Glomerular endothelial cell (primary cell): ENCODE data around the gene SLC35A1. TPM values are rescaled to one million over a fixed set of nuclear protein-coding genes. Genes with fewer than 3 reads are reported as not detected.
"Not testable (repeated sequence)": the region's sequence is repeated elsewhere in the genome, so short reads cannot be mapped to it uniquely, and the experiment has no call there.

Experiments used
- DNase-seq: peaks from one replicate; pipeline ENCODE4 v3.0.0-alpha.2; 2011; ENCODE audit warnings: low read depth, low spot score; ENCODE audit errors: extremely low read depth
- total RNA-seq: library from RNA; depleted of rRNA; stranded (reverse); fragments of >200 nt; gene quantifications from 2 replicates; pipeline ENCODE4 v1.2.3, GENCODE V29; 2015

Gene SLC35A1
- total RNA-seq, result 15.2 and 18.5 TPM in 2 replicates

GRCh38 chr6:87472525-87473418, at the start of gene SLC35A1:
Gene SLC35A1 (plus strand): TSS chr6:87472974. CDS start chr6:87473004, 30 bp downstream.
- DNase-seq, result peak; percentile 65

GRCh38 chr6:87426789-87427188, 46.0 kb upstream of the SLC35A1 start:
- DNase-seq, result no peak

GRCh38 chr6:87430499-87430898, 42.3 kb upstream of the SLC35A1 start:
- DNase-seq, result no peak

GRCh38 chr6:87431263-87431662, 41.5 kb upstream of the SLC35A1 start:
- no peak for DNase-seq

- DNase-seq, result peak; percentile 34
Observed at GRCh38 chr6:87436435-87436834, 36.3 kb upstream of the SLC35A1 start.

GRCh38 chr6:87441711-87442110, 31.1 kb upstream of the SLC35A1 start:
- no peak for DNase-seq

- DNase-seq, result no peak
Observed at GRCh38 chr6:87444362-87444761, 28.4 kb upstream of the SLC35A1 start.

- DNase-seq, result no peak
Observed at GRCh38 chr6:87465051-87465450, 7.7 kb upstream of the SLC35A1 start.

GRCh38 chr6:87473419-87473903, 687 bp downstream of the SLC35A1 start:
- no peak for DNase-seq

- no peak for DNase-seq
Observed at GRCh38 chr6:87481931-87482330, 9.2 kb downstream of the SLC35A1 start.

- DNase-seq, result no peak
Observed at GRCh38 chr6:87482366-87482765, 9.6 kb downstream of the SLC35A1 start.

- no peak for DNase-seq
Observed at GRCh38 chr6:87483929-87484328, 11.2 kb downstream of the SLC35A1 start.

- DNase-seq, result no peak
Observed at GRCh38 chr6:87484491-87484890, 11.7 kb downstream of the SLC35A1 start.

GRCh38 chr6:87487555-87487954, 14.8 kb downstream of the SLC35A1 start:
- DNase-seq, result peak; percentile 66

- not testable (repeated sequence) for DNase-seq
Observed at GRCh38 chr6:87489326-87489725, 16.6 kb downstream of the SLC35A1 start.

GRCh38 chr6:87494761-87495422, 22.1 kb downstream of the SLC35A1 start:
- DNase-seq, result no peak

GRCh38 chr6:87498048-87498447, 25.3 kb downstream of the SLC35A1 start:
- DNase-seq, result no peak

- no peak for DNase-seq
Observed at GRCh38 chr6:87501809-87502572, 29.2 kb downstream of the SLC35A1 start.

- no peak for DNase-seq
Observed at GRCh38 chr6:87504441-87504840, 31.7 kb downstream of the SLC35A1 start.

GRCh38 chr6:87514831-87515230, 42.1 kb downstream of the SLC35A1 start:
- DNase-seq, result no peak

GRCh38 chr6:87518453-87518852, 45.7 kb downstream of the SLC35A1 start:
- DNase-seq, result no peak
